RWPE1 (cell line): ENCODE data around the gene PLXNB3.

Source experiments
- CTCF ChIA-PET: fragments of 350-600 bp; sonication (Branson Sonifier 250); formaldehyde crosslinking; extraction: SDS; loops from one replicate; lab custom pipeline; 2021; lab: Yijun Ruan, JAX
- POLR2A ChIA-PET: fragments of 400-600 bp; formaldehyde crosslinking; extraction: SDS; loops from one replicate; lab custom pipeline; 2020; ENCODE audit warnings: antibody characterized with exemption; ENCODE audit not compliant: low non-redundant PET; lab: Yijun Ruan, JAX
- DNase-seq: peaks from one replicate; pipeline ENCODE4 v3.0.0; 2012; ENCODE audit warnings: low spot score
- H3K27ac ChIP-seq: fragments of 450-650 bp; 2 replicates; pipeline ENCODE4 v1.5.1; 2017
- TF ChIP-seq, protein P1 (sequence below): fragments of 450-650 bp; conservative IDR thresholded peaks from 2 replicates; pipeline ENCODE4 v1.5.1; 2017; ENCODE audit warnings: low read depth, mild to moderate bottlenecking

PLXNB3 gene

DNA sequence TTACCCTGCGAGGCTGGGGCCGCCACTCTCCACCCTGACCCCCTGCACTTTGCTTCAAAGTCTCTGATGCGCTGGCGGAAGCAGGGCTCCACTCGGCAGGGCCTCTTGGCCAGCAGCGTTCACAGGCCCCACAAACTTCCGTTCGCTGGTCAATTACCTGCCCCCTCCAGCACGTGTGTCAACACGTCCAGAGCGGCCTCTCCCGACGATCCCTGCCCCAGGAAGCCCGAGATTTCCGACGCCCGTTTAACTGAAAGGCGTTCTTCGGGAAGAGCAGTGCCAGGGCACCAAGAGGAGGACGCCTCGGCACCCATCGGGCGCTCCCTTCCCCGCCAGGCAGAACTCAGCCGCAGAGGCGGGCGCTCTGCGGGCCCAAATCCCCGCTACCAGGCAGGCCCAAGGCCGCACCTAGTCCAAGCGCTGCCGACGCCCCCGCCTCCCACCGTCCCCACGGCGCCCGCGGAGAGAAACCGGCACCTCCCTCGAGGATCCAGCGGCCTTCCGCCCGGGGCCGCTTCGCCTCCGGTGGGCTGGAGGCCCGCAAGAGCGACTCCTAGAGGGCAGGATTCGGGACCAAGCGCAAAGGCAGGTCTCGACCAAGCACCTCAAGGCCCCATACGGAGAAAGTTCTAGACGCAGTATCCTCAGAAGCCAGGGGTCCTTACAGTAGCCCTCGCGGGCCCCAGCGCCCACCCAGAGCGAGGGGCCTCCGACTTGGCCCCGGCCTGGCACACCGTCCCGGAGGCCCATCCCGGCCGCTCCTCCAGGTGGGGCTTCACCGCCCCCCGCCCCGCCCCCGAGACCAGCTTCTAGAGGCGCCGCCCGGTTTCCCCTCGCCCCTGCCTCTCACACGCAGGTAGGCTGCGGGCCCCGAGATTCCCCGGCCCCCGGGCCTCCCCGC, 40.4 kb upstream of the PLXNB3 start:
- no peak for DNase-seq
- peak overlapping the region; percentile 98 for H3K27ac ChIP-seq
- TF ChIP-seq, protein P1, sequence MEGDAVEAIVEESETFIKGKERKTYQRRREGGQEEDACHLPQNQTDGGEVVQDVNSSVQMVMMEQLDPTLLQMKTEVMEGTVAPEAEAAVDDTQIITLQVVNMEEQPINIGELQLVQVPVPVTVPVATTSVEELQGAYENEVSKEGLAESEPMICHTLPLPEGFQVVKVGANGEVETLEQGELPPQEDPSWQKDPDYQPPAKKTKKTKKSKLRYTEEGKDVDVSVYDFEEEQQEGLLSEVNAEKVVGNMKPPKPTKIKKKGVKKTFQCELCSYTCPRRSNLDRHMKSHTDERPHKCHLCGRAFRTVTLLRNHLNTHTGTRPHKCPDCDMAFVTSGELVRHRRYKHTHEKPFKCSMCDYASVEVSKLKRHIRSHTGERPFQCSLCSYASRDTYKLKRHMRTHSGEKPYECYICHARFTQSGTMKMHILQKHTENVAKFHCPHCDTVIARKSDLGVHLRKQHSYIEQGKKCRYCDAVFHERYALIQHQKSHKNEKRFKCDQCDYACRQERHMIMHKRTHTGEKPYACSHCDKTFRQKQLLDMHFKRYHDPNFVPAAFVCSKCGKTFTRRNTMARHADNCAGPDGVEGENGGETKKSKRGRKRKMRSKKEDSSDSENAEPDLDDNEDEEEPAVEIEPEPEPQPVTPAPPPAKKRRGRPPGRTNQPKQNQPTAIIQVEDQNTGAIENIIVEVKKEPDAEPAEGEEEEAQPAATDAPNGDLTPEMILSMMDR: peak; percentile 36
- ChIA-PET CTCF (interaction anchor here (0.6 kb wide), 2 partner anchors 13 to 1772 kb away, joined by 4 read pairs; no protein-coding TSS in a partner anchor), POLR2A (interaction anchor here (0.5 to 0.6 kb wide), 5 partner anchors 9 to 295 kb away, joined by 3 to 6 read pairs (median 4); no protein-coding TSS in a partner anchor)

DNA sequence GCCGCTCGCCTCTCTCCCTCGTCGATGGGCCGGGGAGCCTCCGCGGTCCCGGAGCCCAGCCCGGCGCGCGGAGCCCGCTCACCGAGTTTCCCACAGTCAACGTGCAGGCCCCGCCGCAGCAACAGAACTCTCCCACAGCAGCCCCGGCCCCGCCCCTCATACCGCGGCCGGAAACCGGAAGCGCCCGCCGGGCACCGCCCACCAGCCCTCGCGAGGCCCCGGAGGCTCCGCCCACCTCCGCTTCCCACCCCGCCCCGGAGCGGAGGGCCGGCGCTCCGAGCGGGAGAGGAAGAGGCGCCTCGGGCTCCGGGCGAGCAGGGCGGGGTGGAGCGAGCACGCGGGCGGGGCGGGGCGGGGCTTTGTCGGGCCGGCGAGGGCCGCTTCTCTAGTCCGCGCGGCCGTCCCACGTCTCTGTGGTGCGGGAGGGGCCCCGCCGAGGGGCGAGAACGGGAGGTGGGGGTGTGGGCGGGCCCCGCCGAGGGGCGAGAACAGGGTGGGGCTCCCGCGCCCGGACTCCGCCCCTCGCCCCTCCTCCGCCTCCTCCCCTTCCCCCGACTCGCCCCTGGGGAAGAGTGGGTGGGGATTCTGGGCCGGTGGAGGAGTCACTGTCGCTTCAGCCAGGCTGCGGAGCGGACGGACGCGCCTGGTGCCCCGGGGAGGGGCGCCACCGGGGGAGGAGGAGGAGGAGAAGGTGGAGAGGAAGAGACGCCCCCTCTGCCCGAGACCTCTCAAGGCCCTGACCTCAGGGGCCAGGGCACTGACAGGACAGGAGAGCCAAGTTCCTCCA, 39.6 kb upstream of the PLXNB3 start, which contains the start of the genes ABCD1 and BCAP31:
Gene ABCD1, plus strand, starts transcription at position 605 of the 787 bp plus-strand sequence. CDS start 411 bp downstream, outside the sequence.
Gene BCAP31, minus strand, starts transcription at position 136 of the 787 bp plus-strand sequence. CDS start 1,143 bp downstream, outside the sequence.
- H3K27ac ChIP-seq: peak within 1 kb of the TSS; percentile 98
- DNase-seq: peak; percentile 89
- POLR2A ChIA-PET: interaction anchor here (0.5 to 0.6 kb wide), 5 partner anchors 9 to 294 kb away, joined by 3 to 6 read pairs (median 4); no protein-coding TSS in a partner anchor
- TF ChIP-seq, protein P1: no peak
- CTCF ChIA-PET: interaction anchor here (0.6 kb wide), 2 partner anchors 12 to 1773 kb away, joined by 4 read pairs; no protein-coding TSS in a partner anchor

DNA sequence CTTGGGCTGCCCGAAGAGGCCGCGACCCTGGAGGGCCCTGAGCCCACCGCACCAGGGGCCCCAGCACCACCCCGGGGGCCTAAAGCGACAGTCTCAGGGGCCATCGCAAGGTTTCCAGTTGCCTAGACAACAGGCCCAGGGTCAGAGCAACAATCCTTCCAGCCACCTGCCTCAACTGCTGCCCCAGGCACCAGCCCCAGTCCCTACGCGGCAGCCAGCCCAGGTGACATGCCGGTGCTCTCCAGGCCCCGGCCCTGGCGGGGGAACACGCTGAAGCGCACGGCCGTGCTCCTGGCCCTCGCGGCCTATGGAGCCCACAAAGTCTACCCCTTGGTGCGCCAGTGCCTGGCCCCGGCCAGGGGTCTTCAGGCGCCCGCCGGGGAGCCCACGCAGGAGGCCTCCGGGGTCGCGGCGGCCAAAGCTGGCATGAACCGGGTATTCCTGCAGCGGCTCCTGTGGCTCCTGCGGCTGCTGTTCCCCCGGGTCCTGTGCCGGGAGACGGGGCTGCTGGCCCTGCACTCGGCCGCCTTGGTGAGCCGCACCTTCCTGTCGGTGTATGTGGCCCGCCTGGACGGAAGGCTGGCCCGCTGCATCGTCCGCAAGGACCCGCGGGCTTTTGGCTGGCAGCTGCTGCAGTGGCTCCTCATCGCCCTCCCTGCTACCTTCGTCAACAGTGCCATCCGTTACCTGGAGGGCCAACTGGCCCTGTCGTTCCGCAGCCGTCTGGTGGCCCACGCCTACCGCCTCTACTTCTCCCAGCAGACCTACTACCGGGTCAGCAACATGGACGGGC, 38.8 kb upstream of the PLXNB3 start:
- TF ChIP-seq, protein P1: no peak
- ChIA-PET POLR2A (no interaction called here), CTCF (no interaction called here)
- no peak for DNase-seq
- peak overlapping the region; percentile 98 for H3K27ac ChIP-seq

DNA sequence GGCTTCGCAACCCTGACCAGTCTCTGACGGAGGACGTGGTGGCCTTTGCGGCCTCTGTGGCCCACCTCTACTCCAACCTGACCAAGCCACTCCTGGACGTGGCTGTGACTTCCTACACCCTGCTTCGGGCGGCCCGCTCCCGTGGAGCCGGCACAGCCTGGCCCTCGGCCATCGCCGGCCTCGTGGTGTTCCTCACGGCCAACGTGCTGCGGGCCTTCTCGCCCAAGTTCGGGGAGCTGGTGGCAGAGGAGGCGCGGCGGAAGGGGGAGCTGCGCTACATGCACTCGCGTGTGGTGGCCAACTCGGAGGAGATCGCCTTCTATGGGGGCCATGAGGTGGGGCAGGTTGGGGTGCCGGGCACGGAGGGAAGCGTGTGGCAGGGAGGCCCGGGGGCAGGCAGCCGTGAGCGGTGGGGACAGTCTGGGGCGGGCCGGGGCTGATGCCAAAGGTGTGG, 38.2 kb upstream of the PLXNB3 start:
- CTCF ChIA-PET: no interaction called here
- POLR2A ChIA-PET: no interaction called here
- TF ChIP-seq, protein P1: no peak
- peak overlapping the region; percentile 98 for H3K27ac ChIP-seq
- no peak for DNase-seq

DNA sequence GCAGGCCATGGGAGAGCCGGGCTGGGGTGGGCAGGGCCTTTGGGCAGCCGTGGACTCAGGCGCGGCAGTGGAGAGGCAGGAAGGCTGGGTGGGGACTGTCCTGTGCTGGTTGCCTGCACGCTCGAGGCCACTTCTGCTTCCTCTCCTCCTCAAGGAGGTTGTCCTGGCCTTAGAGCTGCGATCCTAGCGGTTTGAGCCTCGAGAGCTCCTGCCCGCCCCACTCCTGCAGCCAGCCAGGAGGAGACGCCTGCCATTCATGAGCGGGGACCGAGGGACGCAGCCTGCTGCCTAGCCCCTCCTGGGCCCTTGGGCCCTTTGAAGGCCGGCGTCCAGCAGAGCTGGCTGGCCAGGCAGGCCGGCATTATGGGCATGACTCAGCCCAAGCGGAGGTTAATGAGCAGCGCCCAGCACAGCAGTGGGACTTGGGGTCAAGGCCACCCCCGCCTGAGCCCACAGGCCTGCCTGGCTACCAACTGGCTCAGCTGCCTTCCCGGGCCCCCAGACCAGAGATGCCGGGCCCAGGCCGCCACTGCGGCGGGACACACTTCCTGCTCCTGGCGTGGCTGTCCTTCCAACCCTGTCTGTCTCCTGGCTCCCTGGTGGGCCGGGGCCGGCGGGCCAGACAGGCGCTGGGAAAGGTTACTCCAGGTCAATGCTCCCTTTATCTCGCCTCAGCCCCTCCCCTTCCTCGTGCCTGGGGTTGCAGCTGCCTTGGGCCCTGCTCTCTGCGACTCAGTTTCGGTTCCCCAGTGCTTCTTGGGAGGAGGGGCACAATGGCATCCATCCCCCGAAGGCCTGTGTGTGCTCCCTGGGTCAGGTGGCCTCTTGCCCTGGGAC, 37.5 kb upstream of the PLXNB3 start:
- ChIA-PET CTCF (no interaction called here), POLR2A (no interaction called here)
- TF ChIP-seq, protein P1: no peak
- no peak for DNase-seq
- peak overlapping the region; percentile 98 for H3K27ac ChIP-seq
